Nephron progenitor cell (in vitro differentiated cells): ENCODE measurements around the gene DNAH8.

Source experiments
- DNase-seq: peaks from one replicate; pipeline ENCODE4 v3.0.0; 2021
- H3K27ac Mint-ChIP-seq: 2 replicates; pipeline ENCODE4 v1.8.0; 2021; ENCODE audit warnings: mild to moderate bottlenecking, moderate library complexity, mixed read lengths
- H3K27me3 Mint-ChIP-seq: 2 replicates; pipeline ENCODE4 v1.8.0; 2021; ENCODE audit warnings: mild to moderate bottlenecking, low read depth, mixed read lengths; ENCODE audit not compliant: poor library complexity
- H3K36me3 Mint-ChIP-seq: 2 replicates; pipeline ENCODE4 v1.8.0; 2021; ENCODE audit warnings: low read depth, mixed read lengths
- H3K4me1 Mint-ChIP-seq: 2 replicates; pipeline ENCODE4 v1.8.0; 2021; ENCODE audit warnings: mixed read lengths
- H3K4me3 Mint-ChIP-seq: 2 replicates; pipeline ENCODE4 v1.8.0; 2021; ENCODE audit warnings: mild to moderate bottlenecking, moderate library complexity, mixed read lengths
- H3K9me3 Mint-ChIP-seq: 2 replicates; pipeline ENCODE4 v1.8.0; 2021; ENCODE audit warnings: mild to moderate bottlenecking, moderate library complexity, mixed read lengths
- TF ChIP-seq, protein P1 (sequence below): fragments of 200-600 bp; sonication (generic); IDR thresholded peaks from 2 replicates; pipeline ENCODE4 v1.5.0; 2021; ENCODE audit warnings: antibody characterized with exemption

DNAH8 gene

DNA sequence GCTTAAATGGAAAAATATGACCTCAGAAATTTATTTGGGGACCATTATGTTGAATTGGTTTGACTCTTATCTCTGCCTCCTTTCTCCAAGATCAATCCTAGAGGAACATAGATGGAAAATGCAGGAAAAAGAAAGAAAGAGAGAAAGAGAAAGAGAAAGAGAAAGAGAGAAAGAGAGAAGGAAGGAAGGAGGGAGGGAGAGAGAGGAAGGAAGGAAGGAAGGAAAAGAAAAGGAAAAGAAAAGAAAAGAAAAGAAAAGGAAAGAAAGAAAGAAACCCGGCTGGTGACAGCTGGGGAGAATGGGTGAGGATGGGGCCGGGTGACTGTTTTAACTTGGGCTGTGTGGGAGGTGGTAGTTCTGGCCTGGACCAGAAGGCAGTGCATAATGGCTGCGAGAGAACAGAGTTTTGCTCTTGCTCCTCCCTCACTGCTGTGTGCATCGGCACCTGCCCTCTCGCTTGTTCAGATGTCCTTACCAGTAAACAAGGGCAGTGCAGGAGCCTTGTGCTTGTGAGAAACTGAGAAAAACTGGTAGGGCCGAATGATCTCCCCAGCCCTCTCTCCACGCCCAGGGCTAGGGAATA, 36.8 kb upstream of the DNAH8 start:
- no peak for DNase-seq
- no peaks in the 10 kb centered on the region for H3K27me3 Mint-ChIP-seq
- no peaks in the 10 kb centered on the region for H3K9me3 Mint-ChIP-seq
- TF ChIP-seq, protein P1, sequence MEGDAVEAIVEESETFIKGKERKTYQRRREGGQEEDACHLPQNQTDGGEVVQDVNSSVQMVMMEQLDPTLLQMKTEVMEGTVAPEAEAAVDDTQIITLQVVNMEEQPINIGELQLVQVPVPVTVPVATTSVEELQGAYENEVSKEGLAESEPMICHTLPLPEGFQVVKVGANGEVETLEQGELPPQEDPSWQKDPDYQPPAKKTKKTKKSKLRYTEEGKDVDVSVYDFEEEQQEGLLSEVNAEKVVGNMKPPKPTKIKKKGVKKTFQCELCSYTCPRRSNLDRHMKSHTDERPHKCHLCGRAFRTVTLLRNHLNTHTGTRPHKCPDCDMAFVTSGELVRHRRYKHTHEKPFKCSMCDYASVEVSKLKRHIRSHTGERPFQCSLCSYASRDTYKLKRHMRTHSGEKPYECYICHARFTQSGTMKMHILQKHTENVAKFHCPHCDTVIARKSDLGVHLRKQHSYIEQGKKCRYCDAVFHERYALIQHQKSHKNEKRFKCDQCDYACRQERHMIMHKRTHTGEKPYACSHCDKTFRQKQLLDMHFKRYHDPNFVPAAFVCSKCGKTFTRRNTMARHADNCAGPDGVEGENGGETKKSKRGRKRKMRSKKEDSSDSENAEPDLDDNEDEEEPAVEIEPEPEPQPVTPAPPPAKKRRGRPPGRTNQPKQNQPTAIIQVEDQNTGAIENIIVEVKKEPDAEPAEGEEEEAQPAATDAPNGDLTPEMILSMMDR, result no peak
- no peak overlapping the region for H3K4me3 Mint-ChIP-seq
- no peaks in the 10 kb centered on the region for H3K4me1 Mint-ChIP-seq
- H3K27ac Mint-ChIP-seq, result peak overlapping the region; percentile 61
- H3K36me3 Mint-ChIP-seq, result peaks cover 76% of the 10 kb centered on the region

DNA sequence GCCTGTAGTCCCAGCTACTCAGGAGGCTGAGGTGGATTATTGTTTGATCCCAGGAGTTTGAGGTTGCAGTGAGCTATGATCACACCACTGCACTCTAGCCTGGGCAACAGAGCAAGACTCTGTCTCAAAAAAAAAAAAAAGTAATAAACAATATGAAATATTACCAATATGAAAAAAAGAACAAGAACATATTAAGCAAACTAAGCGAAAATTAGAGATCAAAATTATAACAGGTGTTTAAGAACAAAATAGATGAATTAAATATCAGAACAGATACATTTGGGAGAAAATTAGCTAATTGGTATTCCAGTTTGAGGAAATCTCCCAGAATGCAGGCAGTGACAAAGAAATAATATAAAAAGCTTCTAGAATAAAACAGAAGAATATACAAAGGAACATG, 35.4 kb upstream of the DNAH8 start:
- H3K27ac Mint-ChIP-seq, result no peak overlapping the region
- TF ChIP-seq, protein P1, result no peak
- no peaks in the 10 kb centered on the region for H3K27me3 Mint-ChIP-seq
- H3K4me1 Mint-ChIP-seq, result no peaks in the 10 kb centered on the region
- DNase-seq, result no peak
- H3K9me3 Mint-ChIP-seq, result no peaks in the 10 kb centered on the region
- H3K36me3 Mint-ChIP-seq, result peaks cover 81% of the 10 kb centered on the region
- no peak overlapping the region for H3K4me3 Mint-ChIP-seq

DNA sequence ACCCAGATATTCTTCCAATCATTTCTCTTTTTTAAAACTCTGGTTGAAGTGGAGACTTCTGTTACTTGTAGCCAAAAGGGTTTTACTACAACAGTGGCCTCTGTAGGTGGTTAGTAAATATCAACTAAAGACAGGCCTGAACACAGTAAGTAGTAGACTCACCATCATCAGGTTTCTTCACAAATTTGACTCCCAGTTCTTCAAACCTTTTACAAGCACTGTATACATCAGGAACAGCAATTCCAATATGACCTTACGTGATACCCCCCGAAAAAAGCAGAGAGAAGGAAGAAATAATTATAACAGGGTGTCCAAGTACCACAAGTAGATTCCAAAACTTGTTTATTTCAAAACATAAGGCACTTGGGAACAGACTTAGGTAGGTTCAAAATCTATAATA, 33.3 kb upstream of the DNAH8 start:
- Mint-ChIP-seq H3K4me3 (no peak overlapping the region), H3K4me1 (no peaks in the 10 kb centered on the region), H3K9me3 (no peaks in the 10 kb centered on the region), H3K27me3 (no peaks in the 10 kb centered on the region), H3K27ac (no peak overlapping the region), H3K36me3 (peaks cover 73% of the 10 kb centered on the region)
- no peak for DNase-seq
- TF ChIP-seq, protein P1, result no peak

DNA sequence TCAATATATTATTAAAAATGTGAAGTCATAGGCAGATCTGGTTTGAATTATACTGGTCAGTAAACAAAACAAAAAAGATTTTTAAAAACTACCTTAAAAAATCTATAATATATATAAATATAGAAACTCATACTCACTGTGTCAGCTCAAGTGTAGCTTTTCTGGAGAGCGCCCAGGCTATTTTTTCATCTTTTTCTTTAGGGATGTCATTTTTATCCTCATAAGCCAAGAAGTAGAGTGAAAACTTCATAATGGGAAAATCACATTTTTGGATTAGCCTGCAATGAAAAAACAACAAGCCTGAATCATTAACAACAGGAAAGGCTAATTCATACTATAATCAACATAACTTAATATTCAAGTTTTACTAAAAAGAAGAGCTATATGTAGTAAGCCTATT, 30.9 kb upstream of the DNAH8 start:
- H3K27ac Mint-ChIP-seq, result peak overlapping the region; percentile 56

DNA sequence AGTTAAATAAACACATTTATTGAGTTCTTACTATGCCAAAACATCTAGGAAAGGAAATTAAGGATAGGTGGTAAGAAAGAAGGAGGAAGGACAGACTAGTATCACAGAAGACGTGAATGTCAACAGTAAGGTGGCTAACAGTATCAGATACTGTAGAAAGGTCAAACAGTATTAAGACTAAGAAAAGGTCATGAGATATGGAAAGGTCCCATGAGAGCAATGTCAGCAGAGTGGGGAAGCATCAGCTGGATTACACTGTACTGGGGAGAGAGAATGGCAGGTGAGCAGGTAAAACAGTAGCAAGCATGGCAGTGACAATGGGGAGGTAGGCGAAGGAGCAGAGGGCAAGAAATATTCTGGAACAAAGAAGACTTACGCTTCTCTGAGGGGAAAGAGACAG, 30.2 kb upstream of the DNAH8 start:
- no peak for DNase-seq
- H3K27me3 Mint-ChIP-seq, result no peaks in the 10 kb centered on the region
- H3K27ac Mint-ChIP-seq, result no peak overlapping the region
- peaks cover 58% of the 10 kb centered on the region for H3K36me3 Mint-ChIP-seq
- H3K9me3 Mint-ChIP-seq, result no peaks in the 10 kb centered on the region
- peaks cover 7% of the 10 kb centered on the region for H3K4me1 Mint-ChIP-seq
- no peak overlapping the region for H3K4me3 Mint-ChIP-seq
- TF ChIP-seq, protein P1, result no peak

More for the DNA sequence above, 30.9 kb upstream of the DNAH8 start:
- Mint-ChIP-seq H3K4me1 (peaks cover 7% of the 10 kb centered on the region), H3K36me3 (peaks cover 59% of the 10 kb centered on the region), H3K27me3 (no peaks in the 10 kb centered on the region), H3K4me3 (no peak overlapping the region), H3K9me3 (no peaks in the 10 kb centered on the region)
- TF ChIP-seq, protein P1, result no peak
- no peak for DNase-seq

DNA sequence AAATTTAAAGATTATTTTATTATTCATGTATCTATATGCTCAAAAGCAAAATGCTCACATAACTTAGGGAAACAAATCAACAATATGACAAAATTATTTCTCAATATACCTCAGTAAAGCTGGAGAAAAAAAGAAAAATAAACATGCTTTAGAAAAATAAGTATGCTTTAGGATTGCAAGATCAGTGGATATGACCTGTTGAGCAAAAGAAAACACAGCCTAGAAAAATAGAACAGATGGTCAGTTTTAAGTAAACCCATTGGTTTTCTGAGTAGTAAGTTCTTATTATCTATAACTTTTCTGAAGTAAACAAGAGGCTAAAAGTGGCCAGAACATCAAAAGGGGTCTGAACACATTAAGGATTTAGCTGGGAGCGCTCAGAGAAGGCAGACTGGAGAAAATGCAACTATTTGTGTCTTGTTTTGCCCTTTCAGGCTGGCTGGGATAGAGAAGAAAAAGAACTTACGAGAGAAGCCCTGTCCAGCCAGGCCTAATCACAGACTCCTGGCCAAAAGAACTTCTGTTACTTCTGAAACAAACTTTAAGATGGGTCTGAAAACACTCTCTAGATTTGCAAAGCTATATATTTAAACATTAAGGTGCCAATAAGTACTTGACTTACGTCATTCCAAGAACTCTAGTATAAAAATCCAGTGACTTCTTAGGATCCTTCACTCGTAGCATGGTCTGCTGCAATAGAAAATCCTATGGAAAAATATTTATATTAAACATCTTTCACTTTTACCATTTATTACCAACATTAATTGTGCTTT, 28.7 kb upstream of the DNAH8 start:
- peaks cover 7% of the 10 kb centered on the region for H3K4me1 Mint-ChIP-seq
- TF ChIP-seq, protein P1, result no peak
- no peaks in the 10 kb centered on the region for H3K27me3 Mint-ChIP-seq
- H3K9me3 Mint-ChIP-seq, result no peaks in the 10 kb centered on the region
- peaks cover 57% of the 10 kb centered on the region for H3K36me3 Mint-ChIP-seq
- H3K27ac Mint-ChIP-seq, result peak overlapping the region; percentile 47
- H3K4me3 Mint-ChIP-seq, result no peak overlapping the region
- no peak for DNase-seq
